WTC11 (cell line): ENCODE data around the gene NINL. TPM values are rescaled to one million over a fixed set of nuclear protein-coding genes. Genes with fewer than 3 reads are reported as not detected.
"Not testable (repeated sequence)": the region's sequence is repeated elsewhere in the genome, so short reads cannot be mapped to it uniquely, and the experiment has no call there.

ENCODE experiments used
- ATAC-seq: fragments of 200-7000 bp; cut with Tn5 transposase; 2 replicates; pipeline ENCODE4 v1.10.0; 2021; ENCODE audit warnings: mild to moderate bottlenecking, moderate library complexity
- CTCF ChIA-PET: fragments of 300-600 bp; sonication (Branson Sonifier 250); formaldehyde crosslinking; loops from one replicate; lab custom pipeline; 2021; ENCODE audit warnings: antibody characterized with exemption; lab: Charles Lee
- POLR2A ChIA-PET: fragments of 350-600 bp; sonication (Branson Sonifier 250); formaldehyde crosslinking; loops from one replicate; lab custom pipeline; 2021; ENCODE audit warnings: antibody characterized with exemption; lab: Charles Lee
- DNase-seq: peaks from one replicate; pipeline ENCODE4 v3.0.0; 2021; ENCODE audit warnings: low spot score
- H3K27ac Mint-ChIP-seq: 2 replicates; pipeline ENCODE4 v1.8.0; 2021; ENCODE audit warnings: mixed read lengths
- H3K27me3 Mint-ChIP-seq: 2 replicates; pipeline ENCODE4 v1.8.0; 2021; ENCODE audit warnings: low read depth, mild to moderate bottlenecking, moderate library complexity, mixed read lengths
- H3K36me3 Mint-ChIP-seq: 2 replicates; pipeline ENCODE4 v1.8.0; 2021; ENCODE audit warnings: mixed read lengths
- H3K4me1 Mint-ChIP-seq: 2 replicates; pipeline ENCODE4 v1.8.0; 2022; ENCODE audit warnings: mixed read lengths
- H3K4me3 Mint-ChIP-seq: 2 replicates; pipeline ENCODE4 v1.8.0; 2021; ENCODE audit warnings: mild to moderate bottlenecking, moderate library complexity, mixed read lengths
- H3K9me3 Mint-ChIP-seq: 2 replicates; pipeline ENCODE4 v1.8.0; 2021; ENCODE audit warnings: mixed read lengths
- ATF1 ChIP-seq: sonication (generic); formaldehyde crosslinking; IDR thresholded peaks from 2 replicates; pipeline ENCODE4 v1.8.1; 2023; ENCODE audit warnings: mild to moderate bottlenecking, moderate library complexity, missing genetic modification reagents
- CREM ChIP-seq: sonication (generic); formaldehyde crosslinking; IDR thresholded peaks from 2 replicates; pipeline ENCODE4 v1.8.1; 2022; ENCODE audit warnings: mild to moderate bottlenecking, missing genetic modification reagents, moderate library complexity
- FOXP4 ChIP-seq: sonication (generic); formaldehyde crosslinking; IDR thresholded peaks from 2 replicates; pipeline ENCODE4 v1.8.0; 2022; ENCODE audit warnings: mild to moderate bottlenecking, missing genetic modification reagents
- GRHL2 ChIP-seq: fragments of 250-450 bp; sonication (Bioruptor Pico); IDR thresholded peaks from 2 replicates; pipeline ENCODE4 v1.8.0; 2022; ENCODE audit warnings: mild to moderate bottlenecking, moderate library complexity; ENCODE audit not compliant: insufficient replicate concordance, severe bottlenecking
- GTF2I ChIP-seq: fragments of 250-450 bp; sonication (Bioruptor Pico); conservative IDR thresholded peaks from 2 replicates; pipeline ENCODE4 v1.4.0; 2021; ENCODE audit warnings: mild to moderate bottlenecking
- HMGA2 ChIP-seq: fragments of 250-450 bp; sonication (Bioruptor Pico); IDR thresholded peaks from 2 replicates; pipeline ENCODE4 v1.4.0; 2021; ENCODE audit warnings: mild to moderate bottlenecking, moderate library complexity
- IRF2 ChIP-seq: sonication (generic); formaldehyde crosslinking; IDR thresholded peaks from 2 replicates; pipeline ENCODE4 v1.8.0; 2022; ENCODE audit warnings: low read depth, missing genetic modification reagents, borderline replicate concordance
- JUN ChIP-seq: sonication (generic); formaldehyde crosslinking; IDR thresholded peaks from 2 replicates; pipeline ENCODE4 v1.8.0; 2023; ENCODE audit warnings: mild to moderate bottlenecking, missing genetic modification reagents
- MXD4 ChIP-seq: fragments of 250-450 bp; sonication (Bioruptor Pico); IDR thresholded peaks from 2 replicates; pipeline ENCODE4 v1.8.0; 2021; ENCODE audit warnings: mild to moderate bottlenecking, moderate library complexity, borderline replicate concordance
- NFE2L1 ChIP-seq: sonication (generic); formaldehyde crosslinking; IDR thresholded peaks from 2 replicates; pipeline ENCODE4 v1.8.1; 2023; ENCODE audit warnings: missing genetic modification reagents
- OVOL2 ChIP-seq: fragments of 250-450 bp; sonication (Bioruptor Pico); IDR thresholded peaks from 2 replicates; pipeline ENCODE4 v1.9.0; 2021; ENCODE audit warnings: mild to moderate bottlenecking, borderline replicate concordance
- PRRX2 ChIP-seq: fragments of 250-450 bp; sonication (Bioruptor Pico); IDR thresholded peaks from 2 replicates; pipeline ENCODE4 v1.8.0; 2021; ENCODE audit warnings: mild to moderate bottlenecking
- RELA ChIP-seq: sonication (generic); formaldehyde crosslinking; IDR thresholded peaks from 2 replicates; pipeline ENCODE4 v1.8.1; 2022; ENCODE audit warnings: missing genetic modification reagents, mild to moderate bottlenecking, borderline replicate concordance
- TEAD4 ChIP-seq: sonication (generic); formaldehyde crosslinking; IDR thresholded peaks from 2 replicates; pipeline ENCODE4 v1.8.0; 2022; ENCODE audit warnings: mild to moderate bottlenecking, missing genetic modification reagents
- ZNF121 ChIP-seq: sonication (generic); formaldehyde crosslinking; IDR thresholded peaks from 2 replicates; pipeline ENCODE4 v1.8.0; 2023; ENCODE audit warnings: missing genetic modification reagents
- ZNF138 ChIP-seq: sonication (generic); formaldehyde crosslinking; conservative IDR thresholded peaks from 2 replicates; pipeline ENCODE4 v1.8.1; 2022; ENCODE audit warnings: mild to moderate bottlenecking, moderate library complexity, missing genetic modification reagents
- ZNF317 ChIP-seq: sonication (generic); formaldehyde crosslinking; IDR thresholded peaks from 2 replicates; pipeline ENCODE4 v1.8.1; 2023; ENCODE audit warnings: low read depth, mild to moderate bottlenecking, moderate library complexity, missing genetic modification reagents, borderline replicate concordance
- ZNF396 ChIP-seq: fragments of 250-450 bp; sonication (Bioruptor Pico); IDR thresholded peaks from 2 replicates; pipeline ENCODE4 v1.8.0; 2021; ENCODE audit warnings: mild to moderate bottlenecking, moderate library complexity, borderline replicate concordance
- total RNA-seq: library from RNA; stranded (reverse); gene quantifications from 3 replicates; pipeline ENCODE4 v1.2.3, GENCODE V29; 2021

The NINL gene
- total RNA-seq, 1 experiment from 2014 or later, result 36.0 TPM

GRCh38 chr20:25551413-25552215 is 33.7 kb downstream of the NINL start:
- H3K27ac Mint-ChIP-seq, result peak overlapping the region; percentile 77; the same call in 1 of the 2 replicates

GRCh38 chr20:25550645-25551337 is 34.5 kb downstream of the NINL start:
- CTCF ChIA-PET, result interaction anchor here (1.2 kb wide), 1 partner anchor 10 kb away, joined by 5 read pairs; no protein-coding TSS in a partner anchor
- ATAC-seq, result not testable (repeated sequence)

More at GRCh38 chr20:25551413-25552215, 33.7 kb downstream of the NINL start:
- no peak for DNase-seq
- H3K9me3 Mint-ChIP-seq, result no peaks in the 10 kb centered on the region
- ATAC-seq, result no peak
- TF ChIP-seq FOXP4 (CRISPR knock-in tag), result no peak
- TF ChIP-seq GTF2I, result no peak
- no peak for TF ChIP-seq GRHL2
- TF ChIP-seq TEAD4 (CRISPR knock-in tag), result no peak
- no peak for TF ChIP-seq ZNF138 (CRISPR knock-in tag)
- TF ChIP-seq IRF2, result no peak
- no peak for TF ChIP-seq CREM (CRISPR knock-in tag)
- no peak for TF ChIP-seq ZNF317
- TF ChIP-seq HMGA2 (CRISPR knock-in tag), result no peak
- TF ChIP-seq NFE2L1 (CRISPR knock-in tag), result no peak
- no peak for TF ChIP-seq OVOL2 (CRISPR knock-in tag)
- TF ChIP-seq JUN (CRISPR knock-in tag), result no peak
- TF ChIP-seq ATF1 (CRISPR knock-in tag), result no peak
- no peak for TF ChIP-seq RELA (CRISPR knock-in tag)
- H3K36me3 Mint-ChIP-seq, result no peaks in the 10 kb centered on the region
- H3K4me1 Mint-ChIP-seq, result peaks cover 48% of the 10 kb centered on the region
- no peak overlapping the region for H3K4me3 Mint-ChIP-seq
- CTCF ChIA-PET, result interaction anchor here (0.7 to 1.6 kb wide), 3 partner anchors 11 to 33 kb away, joined by 3 to 6 read pairs (median 5); no protein-coding TSS in a partner anchor
- POLR2A ChIA-PET, result no interaction called here
- H3K27me3 Mint-ChIP-seq, result no peaks in the 10 kb centered on the region

GRCh38 chr20:25549843-25550477 is 35.4 kb downstream of the NINL start:
- TF ChIP-seq ZNF121 (CRISPR knock-in tag), result no peak
- no peak for TF ChIP-seq MXD4 (CRISPR knock-in tag)
- no peak for TF ChIP-seq CREM (CRISPR knock-in tag)
- TF ChIP-seq PRRX2 (CRISPR knock-in tag), result no peak
- no peak for TF ChIP-seq ZNF396 (CRISPR knock-in tag)
- POLR2A ChIA-PET, result no interaction called here
- Mint-ChIP-seq H3K9me3 (no peaks in the 10 kb centered on the region), H3K27me3 (no peaks in the 10 kb centered on the region), H3K4me3 (no peak overlapping the region), H3K36me3 (no peaks in the 10 kb centered on the region), H3K27ac (peak overlapping the region; percentile 94), H3K4me1 (peaks cover 65% of the 10 kb centered on the region)
- no peak for DNase-seq
- CTCF ChIA-PET, result no interaction called here
- ATAC-seq, result no peak

More at GRCh38 chr20:25550645-25551337, 34.5 kb downstream of the NINL start:
- H3K9me3 Mint-ChIP-seq, H3K27me3 Mint-ChIP-seq, POLR2A ChIA-PET, DNase-seq, H3K36me3 Mint-ChIP-seq, H3K4me3 Mint-ChIP-seq: not testable (repeated sequence)
- Mint-ChIP-seq H3K4me1 (peaks cover 56% of the 10 kb centered on the region), H3K27ac (peak overlapping the region; percentile 94)
